Measurements from ENCODE around the gene NUP210L.

- TF ChIP-seq CTCF (conservative IDR thresholded peaks at IDR 0.05; ENCODE audit: low read depth in 2 of 2), result no peak
- TF ChIP-seq EZH2 (IDR thresholded peaks at IDR 0.05; ENCODE audit: low read depth, unreplicated experiment), result no peak
- TF ChIP-seq POLR2AphosphoS5 (IDR thresholded peaks at IDR 0.05; ENCODE audit: low read depth), result no peak
- TF ChIP-seq REST (IDR thresholded peaks at IDR 0.05; ENCODE audit: unreplicated experiment), result no peak
- TF ChIP-seq EZH2phosphoT487 (IDR thresholded peaks at IDR 0.05; ENCODE audit: unreplicated experiment), result no peak
These were observed 39.7 kb downstream of the NUP210L start for GRCh38 chr1:154115180-154115579.
